ENCODE data around the gene PPP1R13L.

DNA sequence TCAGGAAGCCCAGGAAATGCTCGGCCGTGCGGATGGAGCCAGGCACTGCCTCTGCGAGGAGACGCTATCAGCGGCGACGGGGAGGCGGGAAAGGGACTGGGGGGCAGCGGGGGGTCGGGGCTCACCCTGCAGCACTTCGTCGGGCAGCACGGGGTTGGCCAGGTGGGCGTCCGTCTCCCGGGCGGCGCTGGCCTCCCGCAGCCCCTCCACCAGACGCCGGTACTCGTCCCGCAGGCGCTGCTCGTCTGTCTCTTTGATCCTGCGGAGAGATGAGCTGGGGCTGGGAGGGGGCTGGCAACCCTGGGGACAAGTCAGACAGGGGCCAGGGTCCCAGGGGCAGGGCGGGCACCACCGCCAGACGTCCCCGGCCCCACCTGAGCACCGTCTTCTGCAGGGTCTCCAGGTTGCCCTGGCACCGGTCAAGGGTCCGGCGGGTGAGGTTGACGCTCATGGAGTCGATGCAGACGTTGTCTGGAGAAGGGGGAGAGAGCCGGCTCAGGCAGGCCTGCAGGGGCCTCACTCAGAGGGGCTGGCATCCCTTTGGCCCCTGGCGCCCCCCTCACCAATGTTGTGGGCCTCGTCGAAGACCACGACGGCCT is 40.9 kb downstream of the PPP1R13L start:
- TF ChIP-seq, protein P1, sequence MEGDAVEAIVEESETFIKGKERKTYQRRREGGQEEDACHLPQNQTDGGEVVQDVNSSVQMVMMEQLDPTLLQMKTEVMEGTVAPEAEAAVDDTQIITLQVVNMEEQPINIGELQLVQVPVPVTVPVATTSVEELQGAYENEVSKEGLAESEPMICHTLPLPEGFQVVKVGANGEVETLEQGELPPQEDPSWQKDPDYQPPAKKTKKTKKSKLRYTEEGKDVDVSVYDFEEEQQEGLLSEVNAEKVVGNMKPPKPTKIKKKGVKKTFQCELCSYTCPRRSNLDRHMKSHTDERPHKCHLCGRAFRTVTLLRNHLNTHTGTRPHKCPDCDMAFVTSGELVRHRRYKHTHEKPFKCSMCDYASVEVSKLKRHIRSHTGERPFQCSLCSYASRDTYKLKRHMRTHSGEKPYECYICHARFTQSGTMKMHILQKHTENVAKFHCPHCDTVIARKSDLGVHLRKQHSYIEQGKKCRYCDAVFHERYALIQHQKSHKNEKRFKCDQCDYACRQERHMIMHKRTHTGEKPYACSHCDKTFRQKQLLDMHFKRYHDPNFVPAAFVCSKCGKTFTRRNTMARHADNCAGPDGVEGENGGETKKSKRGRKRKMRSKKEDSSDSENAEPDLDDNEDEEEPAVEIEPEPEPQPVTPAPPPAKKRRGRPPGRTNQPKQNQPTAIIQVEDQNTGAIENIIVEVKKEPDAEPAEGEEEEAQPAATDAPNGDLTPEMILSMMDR (IDR thresholded peaks at IDR 0.05), result no peak
- TF ChIP-seq POLR2A (IDR thresholded peaks at IDR 0.05), result no peak

All from heart left ventricle (tissue), 13 donors.